ENCODE measurements around the gene THEMIS. TPM values are rescaled to one million over a fixed set of nuclear protein-coding genes. Genes with fewer than 3 reads are reported as not detected.

The THEMIS gene
- polyA plus RNA-seq, 1 experiment = not detected

Small RNAs within 50 kb of the gene (small RNA-seq; reads per million reads assigned to genes)
- not detected for gene MRPS17P5 (ENCODE audit: insufficient read length, low read depth)

Measured in AG04450 (cell line).